ENCODE data around the gene CCM2. TPM values are rescaled to one million over a fixed set of nuclear protein-coding genes. Genes with fewer than 3 reads are reported as not detected.

CCM2 gene
- total and polyA plus RNA-seq, 4 donors = 21.7 to 57.6 (median 51.1) TPM

- no peak overlapping the region for H3K9ac ChIP-seq (ENCODE audit: insufficient read depth in 1 of 2, low read length in 2 of 2)
- no peaks in the 10 kb centered on the region for H3K9me3 ChIP-seq (ENCODE audit: control insufficient read depth in 4 of 4, insufficient read depth in 3 of 4, low read length in 3 of 4)
- TF ChIP-seq, protein P1, sequence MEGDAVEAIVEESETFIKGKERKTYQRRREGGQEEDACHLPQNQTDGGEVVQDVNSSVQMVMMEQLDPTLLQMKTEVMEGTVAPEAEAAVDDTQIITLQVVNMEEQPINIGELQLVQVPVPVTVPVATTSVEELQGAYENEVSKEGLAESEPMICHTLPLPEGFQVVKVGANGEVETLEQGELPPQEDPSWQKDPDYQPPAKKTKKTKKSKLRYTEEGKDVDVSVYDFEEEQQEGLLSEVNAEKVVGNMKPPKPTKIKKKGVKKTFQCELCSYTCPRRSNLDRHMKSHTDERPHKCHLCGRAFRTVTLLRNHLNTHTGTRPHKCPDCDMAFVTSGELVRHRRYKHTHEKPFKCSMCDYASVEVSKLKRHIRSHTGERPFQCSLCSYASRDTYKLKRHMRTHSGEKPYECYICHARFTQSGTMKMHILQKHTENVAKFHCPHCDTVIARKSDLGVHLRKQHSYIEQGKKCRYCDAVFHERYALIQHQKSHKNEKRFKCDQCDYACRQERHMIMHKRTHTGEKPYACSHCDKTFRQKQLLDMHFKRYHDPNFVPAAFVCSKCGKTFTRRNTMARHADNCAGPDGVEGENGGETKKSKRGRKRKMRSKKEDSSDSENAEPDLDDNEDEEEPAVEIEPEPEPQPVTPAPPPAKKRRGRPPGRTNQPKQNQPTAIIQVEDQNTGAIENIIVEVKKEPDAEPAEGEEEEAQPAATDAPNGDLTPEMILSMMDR (IDR thresholded peaks at IDR 0.05; ENCODE audit: control extremely low read depth, extremely low read depth) = no peak
- no peak overlapping the region for H3K4me3 ChIP-seq
- WGBS, 2 donors = 95 to 99% methylated on average over 8 of the region's 8 CpGs
- H3K27ac ChIP-seq (ENCODE audit: low read depth in 1 of 2, low read length in 1 of 2) = no peak overlapping the region
- ATAC-seq (ENCODE audit: insufficient read depth, low FRiP score) (no peak), DNase-seq (peak in 1 of 3 donors; percentile 11)
- peaks cover 49 to 72% (median 61%) of the 10 kb centered on the region in 4 donors for H3K36me3 ChIP-seq (ENCODE audit: control insufficient read depth in 4 of 4, insufficient read depth in 4 of 4, low read length in 4 of 4)
- H3K4me1 ChIP-seq (ENCODE audit: control insufficient read depth in 5 of 5, insufficient read depth in 5 of 5, low read length in 5 of 5) = peaks cover 2 to 8% (median 6%) of the 10 kb centered on the region in 5 donors
- no peaks in the 10 kb centered on the region for H3K27me3 ChIP-seq (ENCODE audit: control insufficient read depth in 3 of 3, insufficient read depth in 3 of 3, low read length in 2 of 3)
Observed at GRCh38 chr7:45105588-45106188, 105.7 kb downstream of the CCM2 start.

- Histone ChIP-seq H3K4me1 (ENCODE audit: control insufficient read depth in 5 of 5, insufficient read depth in 5 of 5, low read length in 5 of 5) (peaks cover 3 to 9% (median 7%) of the 10 kb centered on the region in 5 donors), H3K36me3 (ENCODE audit: control insufficient read depth in 4 of 4, insufficient read depth in 4 of 4, low read length in 4 of 4) (peaks cover 39 to 65% (median 52%) of the 10 kb centered on the region in 4 donors), H3K9me3 (ENCODE audit: control insufficient read depth in 4 of 4, insufficient read depth in 3 of 4, low read length in 3 of 4) (no peaks in the 10 kb centered on the region), H3K4me3 (no peak overlapping the region), H3K27ac (ENCODE audit: low read depth in 1 of 2, low read length in 1 of 2) (no peak overlapping the region), H3K27me3 (ENCODE audit: control insufficient read depth in 3 of 3, insufficient read depth in 3 of 3, low read length in 2 of 3) (no peaks in the 10 kb centered on the region), H3K9ac (ENCODE audit: insufficient read depth in 1 of 2, low read length in 2 of 2) (no peak overlapping the region)
- TF ChIP-seq, protein P1 (IDR thresholded peaks at IDR 0.05; ENCODE audit: control extremely low read depth, extremely low read depth) = no peak
- WGBS, 2 donors = 78 to 93% methylated on average over 8 of the region's 8 CpGs
- no peak for ATAC-seq (ENCODE audit: insufficient read depth, low FRiP score)
- no peak for DNase-seq
Observed at GRCh38 chr7:45106820-45107219, 106.8 kb downstream of the CCM2 start.

DNA sequence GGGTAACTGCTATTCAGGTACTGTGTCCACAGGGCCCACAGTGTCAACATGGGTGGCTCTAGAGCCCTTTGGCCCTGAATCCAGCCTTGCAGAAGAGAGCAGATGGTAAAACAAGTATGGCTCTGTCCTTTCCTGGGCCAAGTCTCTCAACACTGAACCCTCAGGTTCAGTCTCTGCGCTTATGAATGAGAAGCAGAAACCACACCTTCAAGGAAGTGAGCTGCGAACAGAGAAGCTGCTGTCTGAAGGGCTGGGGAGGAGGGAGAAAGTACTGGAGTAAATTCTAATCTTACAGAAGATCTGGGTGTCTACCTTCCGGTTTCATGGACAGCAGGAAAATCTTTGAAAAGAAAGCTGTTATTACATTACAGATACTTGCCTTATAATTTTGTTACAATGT is 107.4 kb downstream of the CCM2 start:
- Histone ChIP-seq H3K9me3 (ENCODE audit: control insufficient read depth in 4 of 4, insufficient read depth in 3 of 4, low read length in 3 of 4) (no peaks in the 10 kb centered on the region), H3K27ac (ENCODE audit: low read depth in 1 of 2, low read length in 1 of 2) (no peak overlapping the region), H3K36me3 (ENCODE audit: control insufficient read depth in 4 of 4, insufficient read depth in 4 of 4, low read length in 4 of 4) (peaks cover 34 to 63% (median 49%) of the 10 kb centered on the region in 4 donors), H3K27me3 (ENCODE audit: control insufficient read depth in 3 of 3, insufficient read depth in 3 of 3, low read length in 2 of 3) (no peaks in the 10 kb centered on the region), H3K4me3 (no peak overlapping the region), H3K4me1 (ENCODE audit: control insufficient read depth in 5 of 5, insufficient read depth in 5 of 5, low read length in 5 of 5) (peaks cover 3 to 12% (median 8%) of the 10 kb centered on the region in 5 donors), H3K9ac (ENCODE audit: insufficient read depth in 1 of 2, low read length in 2 of 2) (no peak overlapping the region)
- no peak for ATAC-seq (ENCODE audit: insufficient read depth, low FRiP score)
- TF ChIP-seq, protein P1 (IDR thresholded peaks at IDR 0.05; ENCODE audit: control extremely low read depth, extremely low read depth) = no peak
- WGBS, 2 donors = 68 to 77% methylated on average over 3 of the region's 3 CpGs
- no peak for DNase-seq

Data from lung (tissue), 12 donors.